Astrocyte of the spinal cord (primary cell): ENCODE measurements around the gene ICOSLG.

Experiments
- DNase-seq: peaks from one replicate; pipeline ENCODE4 v3.0.0; 2011; ENCODE audit warnings: low read depth, low spot score
- H3K4me3 ChIP-seq: 2 replicates; pipeline ENCODE4 v1.5.1; 2011; ENCODE audit warnings: low read depth, mild to moderate bottlenecking, low read length, moderate library complexity
- in situ Hi-C: cut with HindIII; loops from 2 replicates; pipeline ENCODE4 v1.10.0; 2017; ENCODE audit warnings: low sequenced_read_pairs
- TF ChIP-seq, protein P1 (sequence below): IDR thresholded peaks from 2 replicates; pipeline ENCODE4 v1.5.1; 2012; ENCODE audit warnings: low read depth, mild to moderate bottlenecking, low read length, inconsistent platforms

Gene ICOSLG

DNA sequence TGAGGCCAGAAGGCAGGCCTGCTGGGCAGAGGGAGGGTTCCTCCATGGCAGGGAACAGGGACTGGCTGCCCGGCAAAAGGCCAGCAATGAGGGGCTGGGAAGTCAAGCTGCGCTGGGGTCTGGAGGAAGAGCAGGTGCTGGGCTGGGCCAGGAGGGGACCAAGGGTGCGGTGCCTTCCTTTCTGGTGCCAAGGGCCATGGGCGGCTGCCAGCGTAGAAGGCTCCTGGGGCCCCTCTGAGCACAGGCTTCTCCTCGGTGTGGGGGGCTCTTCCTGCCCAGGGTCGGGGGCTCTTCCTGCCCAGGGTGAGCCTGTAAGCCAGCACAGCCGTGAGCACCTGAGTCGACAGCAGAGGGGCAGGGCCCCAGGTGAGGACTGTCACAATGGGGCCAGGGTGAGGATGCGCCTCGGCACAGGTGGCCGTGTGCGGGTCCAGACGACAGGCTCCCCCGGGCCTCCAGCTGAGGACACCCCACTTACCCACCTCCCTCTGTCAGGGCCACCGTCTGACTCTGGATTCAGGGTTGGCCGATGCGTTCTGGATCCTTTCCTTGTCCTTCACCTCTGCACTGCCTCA is 31.6 kb upstream of the ICOSLG start:
- no peak for DNase-seq
- in situ Hi-C loops: no loop called here
- no peak overlapping the region for H3K4me3 ChIP-seq
- TF ChIP-seq, protein P1, sequence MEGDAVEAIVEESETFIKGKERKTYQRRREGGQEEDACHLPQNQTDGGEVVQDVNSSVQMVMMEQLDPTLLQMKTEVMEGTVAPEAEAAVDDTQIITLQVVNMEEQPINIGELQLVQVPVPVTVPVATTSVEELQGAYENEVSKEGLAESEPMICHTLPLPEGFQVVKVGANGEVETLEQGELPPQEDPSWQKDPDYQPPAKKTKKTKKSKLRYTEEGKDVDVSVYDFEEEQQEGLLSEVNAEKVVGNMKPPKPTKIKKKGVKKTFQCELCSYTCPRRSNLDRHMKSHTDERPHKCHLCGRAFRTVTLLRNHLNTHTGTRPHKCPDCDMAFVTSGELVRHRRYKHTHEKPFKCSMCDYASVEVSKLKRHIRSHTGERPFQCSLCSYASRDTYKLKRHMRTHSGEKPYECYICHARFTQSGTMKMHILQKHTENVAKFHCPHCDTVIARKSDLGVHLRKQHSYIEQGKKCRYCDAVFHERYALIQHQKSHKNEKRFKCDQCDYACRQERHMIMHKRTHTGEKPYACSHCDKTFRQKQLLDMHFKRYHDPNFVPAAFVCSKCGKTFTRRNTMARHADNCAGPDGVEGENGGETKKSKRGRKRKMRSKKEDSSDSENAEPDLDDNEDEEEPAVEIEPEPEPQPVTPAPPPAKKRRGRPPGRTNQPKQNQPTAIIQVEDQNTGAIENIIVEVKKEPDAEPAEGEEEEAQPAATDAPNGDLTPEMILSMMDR: no peak

DNA sequence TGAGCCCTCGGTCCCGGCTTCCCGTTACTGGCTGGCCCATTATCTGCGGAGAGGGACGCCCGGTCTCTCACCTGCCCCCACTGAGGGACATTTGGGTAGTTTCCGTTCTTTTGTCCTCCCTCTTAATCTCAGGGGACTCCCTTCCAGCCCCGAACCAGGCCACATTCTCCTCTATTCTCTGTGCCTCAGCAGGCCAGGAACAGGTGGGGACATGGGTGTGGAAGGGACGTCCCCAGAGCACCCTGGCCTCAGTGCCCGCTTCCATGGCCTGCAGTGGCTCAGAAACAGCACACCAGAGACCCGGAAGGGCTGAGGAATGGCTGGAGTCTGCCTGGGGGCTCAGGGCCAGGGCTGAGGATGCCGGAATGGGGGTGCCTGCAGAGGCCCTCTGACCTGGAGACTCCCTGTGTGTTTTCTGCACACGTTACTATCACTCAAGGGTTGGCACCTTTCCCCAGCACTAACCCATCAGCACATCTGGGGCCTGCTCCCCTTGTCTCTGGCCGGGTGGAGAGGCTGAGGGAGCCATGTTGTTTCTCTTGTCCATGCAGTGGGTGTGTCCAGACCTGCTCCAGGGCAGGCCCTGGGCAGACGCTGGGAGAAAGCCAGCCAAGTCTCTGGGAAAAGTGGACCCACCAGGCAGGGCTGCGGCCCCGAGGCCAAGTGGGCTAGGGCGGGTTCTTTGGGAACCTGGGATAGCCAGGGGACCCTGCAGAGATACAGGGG is 31.0 kb upstream of the ICOSLG start:
- H3K4me3 ChIP-seq: no peak overlapping the region
- in situ Hi-C loops: no loop called here
- no peak for DNase-seq
- TF ChIP-seq, protein P1: no peak

DNA sequence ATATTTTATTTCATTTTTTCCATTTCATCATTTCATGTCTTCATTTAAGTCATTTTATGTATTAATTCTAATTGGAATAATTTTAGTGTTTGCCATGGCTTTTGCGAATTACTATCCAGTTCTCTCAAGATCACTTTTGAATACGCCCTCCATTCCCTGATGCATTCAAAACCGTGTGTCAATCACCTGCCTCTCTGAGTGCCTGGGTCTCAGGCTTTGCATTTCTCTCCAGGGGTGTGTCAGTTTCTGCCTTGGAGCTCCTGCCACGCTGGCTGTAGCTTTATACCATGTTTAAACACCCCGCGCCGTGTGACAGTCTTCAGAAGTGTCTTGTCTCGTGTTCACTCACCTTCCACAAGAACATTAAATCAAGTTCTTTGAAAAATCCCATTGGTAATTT is 28.3 kb upstream of the ICOSLG start:
- no peak for DNase-seq
- in situ Hi-C loops: no loop called here
- no peak overlapping the region for H3K4me3 ChIP-seq
- TF ChIP-seq, protein P1: no peak

DNA sequence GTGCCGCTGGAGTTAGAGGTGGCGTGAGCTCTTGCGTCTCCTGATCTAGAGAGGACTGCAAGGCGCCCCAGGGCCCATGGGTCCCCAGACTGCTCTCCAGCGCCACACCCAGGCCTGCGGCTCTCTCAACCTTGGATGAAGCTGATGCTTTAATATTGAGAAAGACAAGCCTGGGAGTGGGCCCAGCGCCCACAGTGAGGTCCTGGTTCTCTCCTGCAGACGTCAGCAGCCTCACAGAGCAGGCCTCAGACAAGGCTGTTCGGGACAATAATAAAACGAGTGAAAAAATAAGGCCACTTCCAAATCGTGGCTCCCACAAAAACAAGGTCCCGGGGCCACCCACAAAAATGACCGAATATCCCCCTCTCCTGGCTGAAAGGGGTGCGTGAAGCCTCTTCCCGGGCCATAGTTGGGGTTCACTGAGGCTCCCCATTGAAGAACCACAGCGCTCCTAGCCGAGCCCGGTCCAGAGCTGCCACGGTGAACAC is 27.0 kb upstream of the ICOSLG start:
- in situ Hi-C loops: no loop called here
- DNase-seq: no peak
- H3K4me3 ChIP-seq: no peak overlapping the region
- TF ChIP-seq, protein P1: no peak

DNA sequence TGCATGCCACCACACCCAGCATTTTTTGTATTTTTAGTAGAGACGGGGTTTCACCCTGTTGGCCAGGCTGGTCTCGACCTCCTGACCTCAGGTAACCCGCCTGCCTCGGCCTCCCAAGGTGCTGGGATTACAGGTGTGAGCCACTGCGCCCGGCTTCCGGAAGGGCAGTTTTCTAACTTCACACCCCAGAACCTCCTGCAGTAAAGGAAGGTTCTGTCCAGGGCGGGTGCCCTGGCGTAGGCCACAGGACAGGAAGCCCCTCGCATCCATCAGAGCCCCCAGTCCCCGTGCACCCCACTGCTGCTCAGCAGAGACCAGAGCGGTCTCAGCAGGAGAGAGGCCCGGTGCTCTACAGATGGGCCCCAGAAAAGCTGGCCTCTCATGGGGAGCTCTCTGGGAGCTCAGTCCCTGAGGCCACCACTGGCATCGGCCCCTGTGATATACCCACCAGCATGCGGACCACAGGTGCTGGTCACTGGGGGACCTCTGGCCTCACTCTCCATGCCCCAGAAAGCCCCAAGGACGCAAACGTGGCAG is 25.1 kb upstream of the ICOSLG start:
- in situ Hi-C loops: no loop called here
- TF ChIP-seq, protein P1: no peak
- H3K4me3 ChIP-seq: no peak overlapping the region
- DNase-seq: no peak

DNA sequence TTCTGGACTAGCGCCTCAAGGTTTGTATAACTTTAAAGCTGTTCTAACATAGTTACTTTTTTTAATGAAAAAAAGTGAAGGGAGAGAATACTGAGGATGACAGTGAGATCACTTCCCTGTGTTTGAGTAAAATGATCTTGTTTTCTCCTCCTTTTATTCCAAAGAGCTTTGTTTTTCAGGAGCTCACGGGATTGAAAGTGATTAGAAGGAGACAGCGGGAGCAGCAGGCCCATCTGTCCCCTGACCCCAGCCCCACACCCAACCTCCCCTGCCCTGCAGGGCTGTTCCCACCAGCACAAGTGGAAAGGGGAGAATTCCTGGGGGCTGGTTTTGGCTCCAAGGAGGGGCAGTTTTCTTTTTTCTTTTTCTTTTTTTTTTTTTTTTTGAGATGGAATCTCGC is 23.0 kb upstream of the ICOSLG start:
- no peak for DNase-seq
- TF ChIP-seq, protein P1: no peak
- H3K4me3 ChIP-seq: no peak overlapping the region
- in situ Hi-C loops: no loop called here
